DOHH2 (cell line): Measurements from ENCODE around the gene BOLA3.

ENCODE experiments used
- H3F3A ChIP-seq: fragments of 200-600 bp; sonication (generic), shearing (Covaris generic); 2 replicates; pipeline ENCODE4 v1.6.0; 2016; ENCODE audit warnings: antibody characterized with exemption, mild to moderate bottlenecking; ENCODE audit not compliant: control insufficient read depth, insufficient read depth
- H3K27ac ChIP-seq: fragments of 200-600 bp; sonication (generic); 2 replicates; pipeline ENCODE4 v1.5.1; 2014; ENCODE audit warnings: low read depth, mild to moderate bottlenecking, low read length, moderate library complexity
- H3K27me3 ChIP-seq: fragments of 200-600 bp; sonication (generic); 2 replicates; pipeline ENCODE4 v1.6.1; 2014; ENCODE audit warnings: mild to moderate bottlenecking, low read length, mixed read lengths; ENCODE audit not compliant: control insufficient read depth
- H3K36me3 ChIP-seq: fragments of 200-600 bp; sonication (generic); 2 replicates; pipeline ENCODE4 v1.6.1; 2014; ENCODE audit warnings: mild to moderate bottlenecking, low read length, moderate library complexity, mixed read lengths; ENCODE audit not compliant: control insufficient read depth
- H3K4me1 ChIP-seq: fragments of 200-600 bp; sonication (generic); 2 replicates; pipeline ENCODE4 v1.6.1; 2014; ENCODE audit warnings: mild to moderate bottlenecking, low read length, mixed read lengths; ENCODE audit not compliant: control insufficient read depth
- H3K4me2 ChIP-seq: fragments of 200-600 bp; sonication (generic); 2 replicates; pipeline ENCODE4 v1.6.0; 2014; ENCODE audit warnings: mild to moderate bottlenecking, low read length, moderate library complexity
- H3K4me3 ChIP-seq: fragments of 200-600 bp; sonication (generic); 2 replicates; pipeline ENCODE4 v1.5.1; 2014; ENCODE audit warnings: mild to moderate bottlenecking, low read length, mixed read lengths
- H3K79me2 ChIP-seq: fragments of 200-600 bp; sonication (generic); 2 replicates; pipeline ENCODE4 v1.6.1; 2014; ENCODE audit warnings: mild to moderate bottlenecking, low read length, mixed read lengths; ENCODE audit not compliant: control insufficient read depth
- H3K9me2 ChIP-seq: fragments of 200-600 bp; sonication (generic); replicated peaks from 2 replicates; pipeline ENCODE4 v1.6.1; 2014; ENCODE audit warnings: mild to moderate bottlenecking, low read length, mixed read lengths; ENCODE audit not compliant: control insufficient read depth
- H3K9me3 ChIP-seq: fragments of 200-600 bp; sonication (generic); 2 replicates; pipeline ENCODE4 v1.6.1; 2014; ENCODE audit warnings: antibody characterized with exemption, low read length, mixed read lengths; ENCODE audit not compliant: control insufficient read depth, insufficient read depth
- H4K20me1 ChIP-seq: fragments of 200-600 bp; sonication (generic); 2 replicates; pipeline ENCODE4 v1.6.0; 2014; ENCODE audit warnings: low read depth, mild to moderate bottlenecking, antibody characterized with exemption, low read length, moderate library complexity; ENCODE audit not compliant: control insufficient read depth, insufficient read depth
- CTCF ChIP-seq: fragments of 200-600 bp; sonication (generic); IDR thresholded peaks from one replicate; pipeline ENCODE4 v1.5.1; 2014; ENCODE audit warnings: antibody characterized with exemption, mild to moderate bottlenecking, low read depth, low read length; ENCODE audit not compliant: poor library complexity, severe bottlenecking
- EZH2phosphoT487 ChIP-seq: fragments of 200-600 bp; sonication (generic); IDR thresholded peaks from 2 replicates; pipeline ENCODE4 v1.6.1; 2017; ENCODE audit warnings: borderline replicate concordance, mild to moderate bottlenecking, antibody characterized with exemption, low read length, moderate library complexity, mixed read lengths

BOLA3 gene

GRCh38 chr2:74155830-74156229, 8.1 kb upstream of the BOLA3 start:
- no peak overlapping the region for H3K4me2 ChIP-seq
- no peaks in the 10 kb centered on the region for H3K9me3 ChIP-seq
- peaks cover 30% of the 10 kb centered on the region for H3K79me2 ChIP-seq
- H3F3A ChIP-seq, result peaks cover 52% of the 10 kb centered on the region
- no peaks in the 10 kb centered on the region for H3K27me3 ChIP-seq
- H4K20me1 ChIP-seq, result peaks cover 3% of the 10 kb centered on the region; the same call in 1 of the 2 replicates
- H3K4me3 ChIP-seq, result no peak overlapping the region
- H3K27ac ChIP-seq, result no peak overlapping the region
- no peak for TF ChIP-seq CTCF
- H3K9me2 ChIP-seq, result no peaks in the 10 kb centered on the region
- H3K4me1 ChIP-seq, result peaks cover 61% of the 10 kb centered on the region
- H3K36me3 ChIP-seq, result peaks cover 96% of the 10 kb centered on the region

GRCh38 chr2:74152954-74153353, 5.2 kb upstream of the BOLA3 start:
- Histone ChIP-seq H3K4me3 (peak overlapping the region; percentile 45), H3K4me2 (peak overlapping the region; percentile 58), H3K36me3 (peaks cover 71% of the 10 kb centered on the region), H3K27me3 (no peaks in the 10 kb centered on the region), H3K79me2 (peaks cover 11% of the 10 kb centered on the region), H4K20me1 (peaks cover 3% of the 10 kb centered on the region; the same call in 1 of the 2 replicates), H3K4me1 (peaks cover 84% of the 10 kb centered on the region), H3K27ac (peak overlapping the region; percentile 63), H3K9me2 (no peaks in the 10 kb centered on the region), H3F3A (peaks cover 68% of the 10 kb centered on the region), H3K9me3 (no peaks in the 10 kb centered on the region)
- no peak for TF ChIP-seq CTCF
- no peak for TF ChIP-seq EZH2phosphoT487

- TF ChIP-seq CTCF (no peak), EZH2phosphoT487 (no peak)
- H3K4me2 ChIP-seq, result peak overlapping the region; percentile 92
- H3K36me3 ChIP-seq, result peaks cover 40% of the 10 kb centered on the region
Observed at GRCh38 chr2:74149570-74150319, 2.0 kb upstream of the BOLA3 start.

More at GRCh38 chr2:74149570-74150319, 2.0 kb upstream of the BOLA3 start:
- no peak overlapping the region for H3K27ac ChIP-seq
- H3K4me1 ChIP-seq, result peaks cover 67% of the 10 kb centered on the region
- peaks cover 3% of the 10 kb centered on the region; the same call in 1 of the 2 replicates for H4K20me1 ChIP-seq
- H3K79me2 ChIP-seq, result peaks cover 19% of the 10 kb centered on the region
- H3F3A ChIP-seq, result peaks cover 50% of the 10 kb centered on the region
- no peaks in the 10 kb centered on the region for H3K27me3 ChIP-seq
- no peak overlapping the region for H3K4me3 ChIP-seq
- H3K9me2 ChIP-seq, result no peaks in the 10 kb centered on the region
- H3K9me3 ChIP-seq, result no peaks in the 10 kb centered on the region
